ENCODE data around the gene ZNF263.

Gene ZNF263

DNA sequence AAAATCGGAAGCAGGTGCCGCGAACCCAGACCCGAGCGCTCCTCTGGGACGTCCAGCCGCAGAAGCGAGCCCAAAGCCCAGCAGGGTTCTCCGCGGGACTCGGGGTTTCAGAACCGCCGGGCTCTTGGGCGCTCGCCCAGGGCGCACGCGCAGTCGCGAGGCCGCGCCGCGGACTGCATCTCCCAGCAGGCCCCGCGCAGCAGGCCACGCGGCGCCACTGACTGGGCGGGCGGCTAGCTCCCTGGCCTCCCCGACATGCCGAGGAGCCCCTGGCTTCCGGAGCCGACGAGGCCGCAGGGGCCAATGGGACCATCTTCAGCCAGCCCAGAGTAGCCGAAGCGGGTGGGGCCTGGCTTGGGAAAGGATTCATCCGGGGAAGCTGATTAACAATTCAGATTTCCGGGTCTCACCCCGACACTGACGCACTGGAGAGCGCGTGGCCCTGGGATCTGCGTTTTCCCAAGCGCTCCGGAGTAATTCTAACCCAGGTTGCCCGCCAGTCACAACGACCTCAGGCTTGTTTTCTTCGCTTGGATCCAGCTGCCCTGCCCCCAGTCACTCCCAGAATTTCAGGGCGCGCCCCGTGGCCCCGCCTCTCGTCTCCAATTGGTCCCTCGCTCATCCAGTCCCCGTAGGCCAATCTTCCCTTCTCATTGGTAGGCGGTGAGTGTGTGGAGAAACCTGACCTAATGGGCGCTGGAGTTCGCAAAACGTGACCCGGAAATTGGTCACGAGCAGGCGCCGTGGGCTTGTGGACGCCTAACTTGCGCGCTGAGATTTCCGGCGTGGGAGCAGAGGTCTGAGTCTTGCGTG lies at the start of gene ZNF263:
Gene ZNF263 (plus strand): TSS at position 762 of the 813 bp plus-strand sequence. CDS start 328 bp downstream, outside the sequence.
- H3K27ac Mint-ChIP-seq, result peak within 1 kb of the TSS; percentile 97
- H3K27me3 Mint-ChIP-seq, result no peaks in the 10 kb centered on the region
- peaks cover 24% of the 10 kb centered on the region for H3K4me1 Mint-ChIP-seq (ENCODE audit: low read depth)
- peak within 1 kb of the TSS; percentile 97 for H3K4me3 Mint-ChIP-seq
- peaks cover 30% of the 10 kb centered on the region for H3K36me3 Mint-ChIP-seq
- H3K9me3 Mint-ChIP-seq (ENCODE audit: low read depth), result no peaks in the 10 kb centered on the region

- H3K4me1 Mint-ChIP-seq (ENCODE audit: low read depth), result peaks cover 33% of the 10 kb centered on the region
- H3K27me3 Mint-ChIP-seq, result no peaks in the 10 kb centered on the region
- H3K36me3 Mint-ChIP-seq, result peaks cover 32% of the 10 kb centered on the region
- peaks cover 4% of the 10 kb centered on the region for H3K9me3 Mint-ChIP-seq (ENCODE audit: low read depth)
- peak overlapping the region; percentile 93 for H3K27ac Mint-ChIP-seq
- H3K4me3 Mint-ChIP-seq, result peak overlapping the region; percentile 94
Observed at GRCh38 chr16:3234543-3234856, 48.8 kb upstream of the ZNF263 start.

GRCh38 chr16:3234857-3235561 lies 48.3 kb upstream of the ZNF263 start, which contains the start of gene ZNF200:
Gene ZNF200, minus strand, starts transcription at chr16:3235158. Its CDS starts 1,403 bp downstream, at chr16:3233755.
- peaks cover 31% of the 10 kb centered on the region for H3K36me3 Mint-ChIP-seq
- H3K4me3 Mint-ChIP-seq, result peak within 1 kb of the TSS; percentile 94
- no peaks in the 10 kb centered on the region for H3K27me3 Mint-ChIP-seq
- peaks cover 3% of the 10 kb centered on the region for H3K9me3 Mint-ChIP-seq (ENCODE audit: low read depth)
- H3K27ac Mint-ChIP-seq, result peak within 1 kb of the TSS; percentile 93
- H3K4me1 Mint-ChIP-seq (ENCODE audit: low read depth), result peaks cover 33% of the 10 kb centered on the region

DNA sequence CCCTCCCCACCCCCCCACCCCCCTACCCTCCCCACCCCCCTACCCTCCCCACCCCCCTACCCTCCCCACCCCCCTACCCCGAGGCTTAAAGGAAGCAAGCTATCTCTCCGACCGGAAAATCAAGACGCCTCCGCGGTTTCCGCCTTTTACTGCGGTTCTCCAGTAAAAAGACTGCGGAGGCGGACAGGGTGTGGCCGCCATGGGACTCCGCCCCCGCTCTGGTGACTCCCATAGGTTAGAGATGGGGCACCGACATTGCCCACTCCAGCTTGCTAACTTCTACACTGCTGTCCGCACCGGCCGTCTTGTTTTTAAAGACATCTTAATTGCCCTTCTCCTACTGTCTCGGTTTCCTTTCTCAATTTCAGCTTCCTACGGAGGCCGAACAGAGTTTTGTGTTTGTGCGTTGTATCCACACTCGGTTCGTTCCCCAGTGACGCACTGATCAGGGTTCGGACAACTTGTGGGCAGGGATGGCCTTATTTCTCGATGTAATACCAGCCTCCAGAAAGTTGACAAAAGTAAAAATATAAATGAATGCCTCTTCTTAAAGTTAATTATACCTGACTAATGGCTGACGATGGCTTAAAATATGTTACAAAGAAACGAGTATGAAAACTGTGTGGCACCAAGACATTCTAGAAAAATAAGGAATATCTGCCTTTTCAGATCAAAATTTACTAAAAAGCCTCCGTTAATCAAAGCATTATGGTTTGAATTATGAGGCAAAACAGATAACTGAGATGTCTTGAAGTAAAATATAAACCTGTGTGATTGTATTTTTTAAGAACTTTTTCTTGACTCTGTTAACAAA lies 47.2 kb upstream of the ZNF263 start:
- peaks cover 31% of the 10 kb centered on the region for H3K4me1 Mint-ChIP-seq (ENCODE audit: low read depth)
- no peaks in the 10 kb centered on the region for H3K27me3 Mint-ChIP-seq
- H3K4me3 Mint-ChIP-seq, result peak overlapping the region; percentile 80
- H3K9me3 Mint-ChIP-seq (ENCODE audit: low read depth), result no peaks in the 10 kb centered on the region
- peak overlapping the region; percentile 67 for H3K27ac Mint-ChIP-seq
- peaks cover 21% of the 10 kb centered on the region for H3K36me3 Mint-ChIP-seq

GRCh38 chr16:3241761-3242160 lies 41.5 kb upstream of the ZNF263 start:
- H3K4me1 Mint-ChIP-seq (ENCODE audit: low read depth), result peaks cover 2% of the 10 kb centered on the region
- no peak overlapping the region for H3K27ac Mint-ChIP-seq
- H3K36me3 Mint-ChIP-seq, result no peaks in the 10 kb centered on the region
- no peak overlapping the region for H3K4me3 Mint-ChIP-seq
- peaks cover 2% of the 10 kb centered on the region for H3K27me3 Mint-ChIP-seq
- H3K9me3 Mint-ChIP-seq (ENCODE audit: low read depth), result no peaks in the 10 kb centered on the region

DNA sequence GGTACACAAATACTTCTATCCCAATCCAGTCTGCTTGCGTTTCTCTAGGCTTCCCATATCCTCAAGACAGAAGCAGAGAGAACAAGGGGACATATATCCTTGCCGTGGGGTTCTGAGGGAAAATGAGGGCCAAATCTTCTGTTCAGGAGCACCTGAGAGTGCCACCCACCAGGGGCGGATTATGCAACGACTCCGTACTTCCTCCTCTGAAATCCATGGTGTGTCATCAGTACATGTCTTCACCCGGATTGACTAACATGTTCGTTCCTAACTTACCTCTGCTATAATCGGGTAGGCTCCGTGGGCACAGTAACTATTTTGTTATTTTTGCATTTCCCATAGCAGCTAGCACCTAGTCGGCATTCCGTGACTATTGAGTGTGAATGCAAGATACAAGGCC lies 40.6 kb upstream of the ZNF263 start:
- H3K9me3 Mint-ChIP-seq (ENCODE audit: low read depth), result no peaks in the 10 kb centered on the region
- peaks cover 2% of the 10 kb centered on the region for H3K4me1 Mint-ChIP-seq (ENCODE audit: low read depth)
- no peaks in the 10 kb centered on the region for H3K36me3 Mint-ChIP-seq
- no peak overlapping the region for H3K4me3 Mint-ChIP-seq
- H3K27me3 Mint-ChIP-seq, result peaks cover 2% of the 10 kb centered on the region
- H3K27ac Mint-ChIP-seq, result no peak overlapping the region

DNA sequence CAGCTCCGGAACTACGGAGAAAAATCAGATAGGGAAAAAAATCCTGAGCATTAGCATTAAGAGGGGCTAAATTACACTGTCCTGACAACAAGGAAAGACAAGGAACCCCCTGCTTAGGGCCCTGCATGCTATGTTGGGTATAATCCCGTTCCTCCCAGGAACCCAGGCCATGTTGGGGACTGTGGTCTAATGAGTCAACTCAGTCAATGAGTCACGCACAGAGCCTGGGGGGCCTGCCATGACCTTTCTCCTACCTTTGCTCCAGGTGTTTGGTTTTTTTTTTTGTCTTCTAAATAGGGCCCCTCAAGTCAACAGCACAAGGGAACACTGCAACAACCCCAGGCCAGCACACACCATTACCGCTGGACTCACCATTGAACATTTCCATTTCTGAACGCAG lies 39.4 kb upstream of the ZNF263 start:
- no peaks in the 10 kb centered on the region for H3K9me3 Mint-ChIP-seq (ENCODE audit: low read depth)
- H3K4me3 Mint-ChIP-seq, result no peak overlapping the region
- peaks cover 2% of the 10 kb centered on the region for H3K4me1 Mint-ChIP-seq (ENCODE audit: low read depth)
- peaks cover 2% of the 10 kb centered on the region for H3K27me3 Mint-ChIP-seq
- H3K36me3 Mint-ChIP-seq, result no peaks in the 10 kb centered on the region
- no peak overlapping the region for H3K27ac Mint-ChIP-seq

GRCh38 chr16:3246002-3246401 lies 37.3 kb upstream of the ZNF263 start:
- Mint-ChIP-seq H3K27me3 (peaks cover 2% of the 10 kb centered on the region), H3K36me3 (no peaks in the 10 kb centered on the region), H3K4me1 (ENCODE audit: low read depth) (peaks cover 2% of the 10 kb centered on the region), H3K27ac (no peak overlapping the region), H3K4me3 (no peak overlapping the region), H3K9me3 (ENCODE audit: low read depth) (no peaks in the 10 kb centered on the region)

DNA sequence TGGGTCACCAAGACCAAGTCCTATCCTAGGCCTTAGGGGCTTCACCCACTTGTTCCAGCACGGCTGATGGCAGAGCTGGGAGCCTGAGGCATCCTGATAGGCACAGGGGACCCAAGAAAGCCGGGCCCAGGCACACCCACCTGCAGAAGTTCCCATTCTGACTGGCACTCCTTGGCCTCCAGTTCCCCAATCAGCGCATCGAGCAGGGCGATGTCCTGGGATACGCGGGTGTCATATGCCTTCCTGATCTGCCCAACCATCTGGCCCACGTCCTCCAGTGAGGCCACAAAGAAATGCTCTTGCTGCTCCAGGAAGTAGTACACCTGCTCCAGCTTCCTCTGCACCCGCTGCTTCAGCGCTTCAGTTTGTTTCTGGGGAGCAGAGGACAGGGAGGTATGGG lies 36.4 kb upstream of the ZNF263 start:
- Mint-ChIP-seq H3K4me1 (ENCODE audit: low read depth) (peaks cover 2% of the 10 kb centered on the region), H3K9me3 (ENCODE audit: low read depth) (no peaks in the 10 kb centered on the region), H3K36me3 (no peaks in the 10 kb centered on the region), H3K4me3 (no peak overlapping the region), H3K27ac (no peak overlapping the region), H3K27me3 (peaks cover 2% of the 10 kb centered on the region)

DNA sequence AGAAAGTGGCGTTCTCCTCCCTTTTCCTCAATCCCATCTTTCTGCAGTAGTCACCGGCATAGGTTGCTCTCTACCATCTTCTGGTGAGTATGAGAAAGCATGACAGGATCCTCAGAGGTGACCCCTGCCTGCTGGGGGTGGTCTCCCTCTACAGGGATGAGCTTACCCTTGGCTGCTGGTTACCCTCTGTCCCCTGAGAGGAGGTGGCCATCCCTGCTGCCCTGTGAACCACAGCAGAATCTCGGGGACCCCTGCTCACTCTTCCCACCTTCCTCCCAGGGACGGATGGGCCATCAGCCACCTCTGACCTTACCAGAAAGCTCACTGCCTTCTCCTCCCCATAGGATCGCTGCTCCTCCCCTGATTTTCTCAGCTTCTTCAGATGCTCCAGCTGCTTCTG lies 34.7 kb upstream of the ZNF263 start:
- Mint-ChIP-seq H3K36me3 (no peaks in the 10 kb centered on the region), H3K9me3 (ENCODE audit: low read depth) (no peaks in the 10 kb centered on the region), H3K4me1 (ENCODE audit: low read depth) (peaks cover 2% of the 10 kb centered on the region), H3K4me3 (no peak overlapping the region), H3K27me3 (peaks cover 2% of the 10 kb centered on the region), H3K27ac (no peak overlapping the region)

DNA sequence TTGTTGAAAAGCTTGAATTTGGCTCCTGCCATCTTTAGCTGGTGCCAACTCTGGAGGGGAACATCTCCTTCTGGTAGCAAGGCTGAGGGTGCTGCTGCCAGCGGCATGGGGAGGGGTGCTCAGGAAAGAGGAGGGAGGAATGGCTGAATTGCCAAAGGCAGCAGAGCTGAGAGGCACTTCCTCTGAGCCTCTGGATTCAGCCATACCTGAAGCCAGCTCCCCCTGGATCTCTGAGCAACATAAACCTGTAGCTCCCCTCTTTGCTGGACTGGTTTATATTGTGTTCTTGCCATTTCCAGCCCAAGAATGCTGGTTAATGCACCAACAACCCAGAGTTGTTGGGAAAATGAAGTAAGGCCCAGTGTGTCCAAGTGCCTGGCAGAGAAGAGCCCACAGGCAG lies 34.3 kb upstream of the ZNF263 start:
- Mint-ChIP-seq H3K27ac (no peak overlapping the region), H3K4me1 (ENCODE audit: low read depth) (peaks cover 1% of the 10 kb centered on the region), H3K4me3 (no peak overlapping the region), H3K36me3 (no peaks in the 10 kb centered on the region), H3K27me3 (peaks cover 1% of the 10 kb centered on the region), H3K9me3 (ENCODE audit: low read depth) (no peaks in the 10 kb centered on the region)

DNA sequence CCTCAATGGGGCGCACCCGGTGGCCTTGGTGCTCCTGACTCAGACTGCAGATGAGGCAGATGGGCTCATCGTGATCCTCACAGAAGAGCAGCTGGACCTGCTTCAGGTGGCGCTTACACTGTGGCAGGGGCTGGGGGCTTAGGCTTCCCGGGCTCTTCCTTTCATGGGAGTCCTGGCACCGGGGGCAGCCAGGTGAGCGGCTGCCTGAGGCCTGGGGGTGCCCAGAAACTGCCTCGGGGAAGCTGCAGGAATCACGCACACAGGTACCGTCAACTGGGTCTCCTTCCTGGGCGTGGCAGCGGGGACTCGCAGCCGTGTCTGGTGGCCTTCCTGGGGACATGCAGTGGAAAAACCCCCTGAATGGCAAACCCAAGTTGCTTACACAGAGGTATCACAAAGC lies 33.8 kb upstream of the ZNF263 start:
- no peaks in the 10 kb centered on the region for H3K36me3 Mint-ChIP-seq
- no peak overlapping the region for H3K4me3 Mint-ChIP-seq
- H3K9me3 Mint-ChIP-seq (ENCODE audit: low read depth), result no peaks in the 10 kb centered on the region
- H3K27me3 Mint-ChIP-seq, result no peaks in the 10 kb centered on the region
- no peaks in the 10 kb centered on the region for H3K4me1 Mint-ChIP-seq (ENCODE audit: low read depth)
- H3K27ac Mint-ChIP-seq, result no peak overlapping the region

DNA sequence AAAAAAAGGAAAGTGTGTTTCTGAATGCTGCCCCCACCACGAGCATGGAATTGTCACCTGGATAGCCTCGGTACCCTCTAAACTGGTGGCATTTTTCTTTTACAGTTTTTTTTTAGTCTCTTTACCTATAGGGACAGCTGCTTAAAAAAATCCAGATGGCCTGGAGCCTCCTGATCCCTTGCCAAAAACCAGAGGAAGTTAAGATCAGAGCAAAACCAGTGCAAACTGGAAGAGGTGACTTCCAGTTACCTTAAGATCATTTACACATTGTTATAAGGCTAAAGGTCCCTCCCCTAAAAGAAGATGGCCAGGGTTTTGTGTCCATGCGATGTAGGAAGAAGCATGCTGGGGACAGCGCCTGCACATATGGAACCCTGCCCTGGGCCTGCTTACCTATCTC lies 30.3 kb upstream of the ZNF263 start:
- Mint-ChIP-seq H3K9me3 (ENCODE audit: low read depth) (no peaks in the 10 kb centered on the region), H3K4me1 (ENCODE audit: low read depth) (no peaks in the 10 kb centered on the region), H3K27me3 (peaks cover 2% of the 10 kb centered on the region), H3K36me3 (no peaks in the 10 kb centered on the region), H3K27ac (no peak overlapping the region), H3K4me3 (no peak overlapping the region)

DNA sequence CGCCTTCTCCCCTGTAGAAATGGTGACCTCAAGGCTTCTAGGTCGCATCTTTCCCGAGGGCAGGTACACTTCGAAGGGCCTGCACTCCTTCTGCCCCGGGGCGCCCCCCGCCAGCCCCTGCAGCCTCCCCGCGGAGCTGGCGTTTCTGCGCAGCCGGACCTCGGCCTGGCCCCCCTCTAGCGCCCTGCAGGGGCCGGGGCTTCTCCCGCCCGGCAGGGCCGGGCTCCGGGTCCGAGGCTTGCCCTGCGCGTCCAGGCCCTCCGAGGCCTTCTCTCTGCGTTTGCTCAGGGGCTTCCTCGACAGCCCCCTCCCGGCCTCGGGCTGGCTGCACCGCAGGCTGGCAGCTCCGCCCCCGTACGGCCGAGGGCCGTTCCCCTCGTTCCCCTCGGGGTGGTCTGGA lies 29.0 kb upstream of the ZNF263 start:
- H3K36me3 Mint-ChIP-seq, result no peaks in the 10 kb centered on the region
- H3K4me3 Mint-ChIP-seq, result no peak overlapping the region
- no peaks in the 10 kb centered on the region for H3K4me1 Mint-ChIP-seq (ENCODE audit: low read depth)
- peaks cover 2% of the 10 kb centered on the region for H3K27me3 Mint-ChIP-seq
- no peak overlapping the region for H3K27ac Mint-ChIP-seq
- H3K9me3 Mint-ChIP-seq (ENCODE audit: low read depth), result no peaks in the 10 kb centered on the region
